H1 (cell line): ENCODE data around the gene HMCES. TPM values are rescaled to one million over a fixed set of nuclear protein-coding genes. Genes with fewer than 3 reads are reported as not detected.

ENCODE experiments used
- CTCF ChIA-PET: fragments of 300-600 bp; sonication (Branson Sonifier 250); formaldehyde crosslinking; loops from one replicate; lab custom pipeline; 2021; ENCODE audit not compliant: partially characterized antibody; lab: Charles Lee
- POLR2A ChIA-PET: fragments of 300-600 bp; sonication (Branson Sonifier 250); formaldehyde crosslinking; loops from one replicate; lab custom pipeline; 2021; ENCODE audit warnings: inconsistent platforms; ENCODE audit not compliant: partially characterized antibody; lab: Charles Lee
- DNase-seq, 2 experiments: peaks; one replicate each; pipeline versions ENCODE4 v3.0.0 to v3.0.0-alpha.2; 2010 to 2022; ENCODE audit warnings: low spot score in 2 of 2, low read depth in 1 of 2, mixed read lengths in 1 of 2
- FAIRE-seq: peaks from 2 replicates; lab custom pipeline; 2011; peaks lifted over from hg19 to GRCh38; lab: Jason Lieb, UNC
- H2AFZ ChIP-seq: 2 replicates; pipeline ENCODE4 v1.8.1; 2012; ENCODE audit warnings: low read length, inconsistent platforms
- H2AK5ac ChIP-seq: 2 replicates; pipeline ENCODE4 v1.6.1; 2013; ENCODE audit warnings: low read depth, low read length
- H2BK120ac ChIP-seq: replicated peaks from 2 replicates; pipeline ENCODE3; 2013; ENCODE audit warnings: low read depth, low read length, inconsistent platforms
- H2BK12ac ChIP-seq: 2 replicates; pipeline ENCODE4 v1.6.1; 2013; ENCODE audit warnings: low read depth, low read length
- H2BK15ac ChIP-seq: 2 replicates; pipeline ENCODE4 v1.6.1; 2013; ENCODE audit warnings: low read length
- H2BK20ac ChIP-seq: 2 replicates; pipeline ENCODE4 v1.6.1; 2013; ENCODE audit warnings: low read length
- H2BK5ac ChIP-seq: 2 replicates; pipeline ENCODE4 v1.6.1; 2013; ENCODE audit warnings: low read depth, low read length
- H3K14ac ChIP-seq: 2 replicates; pipeline ENCODE4 v1.6.1; 2013; ENCODE audit warnings: inconsistent platforms; ENCODE audit not compliant: insufficient read length
- H3K18ac ChIP-seq: 2 replicates; pipeline ENCODE4 v1.6.1; 2013; ENCODE audit warnings: low read length; ENCODE audit errors: extremely low read depth
- H3K23ac ChIP-seq: 2 replicates; pipeline ENCODE4 v1.6.1; 2013; ENCODE audit warnings: inconsistent platforms; ENCODE audit not compliant: insufficient read length
- H3K23me2 ChIP-seq: 2 replicates; pipeline ENCODE4 v1.6.1; 2013; ENCODE audit warnings: low read depth, low read length
- H3K27ac ChIP-seq: 2 replicates; pipeline ENCODE4 v1.6.1; 2011; ENCODE audit warnings: low read depth, low read length, inconsistent platforms
- H3K27me3 ChIP-seq, 4 experiments: replicated peaks in 1 of 4; 1 replicate in 1 of 4; 2 replicates in 3 of 4; pipeline versions ENCODE4 v1.6.1 to v1.8.1; 2011 to 2013; ENCODE audit warnings: low read length in 3 of 4, mild to moderate bottlenecking in 3 of 4, inconsistent platforms in 2 of 4, mixed read lengths in 2 of 4, moderate library complexity in 1 of 4; ENCODE audit not compliant: control insufficient read depth in 3 of 4, insufficient read depth in 3 of 4; ENCODE audit errors: extremely low read depth in 1 of 4
- H3K36me3 ChIP-seq, 4 experiments: 2 replicates each; pipeline versions ENCODE4 v1.6.1 to v1.8.1; 2011 to 2013; ENCODE audit warnings: mild to moderate bottlenecking in 4 of 4, low read length in 3 of 4, moderate library complexity in 2 of 4, control low read depth in 1 of 4, inconsistent platforms in 1 of 4; ENCODE audit not compliant: insufficient read depth in 4 of 4, control insufficient read depth in 2 of 4
- H3K4ac ChIP-seq: replicated peaks from 2 replicates; pipeline ENCODE3; 2013; ENCODE audit warnings: low read length, low read depth, mixed read lengths, inconsistent platforms; ENCODE audit not compliant: insufficient read length
- H3K4me1 ChIP-seq, 4 experiments: replicated peaks in 1 of 4; 1 replicate in 1 of 4; 2 replicates in 3 of 4; pipeline versions ENCODE4 v1.6.1 to v1.8.1; 2011 to 2013; ENCODE audit warnings: low read length in 3 of 4, inconsistent platforms in 2 of 4, mixed read lengths in 1 of 4; ENCODE audit not compliant: insufficient read depth in 4 of 4, control insufficient read depth in 3 of 4
- H3K4me2 ChIP-seq, 2 experiments: 2 replicates each; pipeline versions ENCODE4 v1.6.1 to v1.8.1; 2011 to 2013; ENCODE audit warnings: low read depth in 2 of 2, low read length in 2 of 2, control low read depth in 1 of 2, inconsistent platforms in 1 of 2, mild to moderate bottlenecking in 1 of 2; ENCODE audit not compliant: insufficient read depth in 1 of 2
- H3K4me3 ChIP-seq, 4 experiments: fragments of 200-600, 300-600 bp in 1 of 4; sonication (generic), shearing (Covaris generic), sonication (Bioruptor Twin) in 1 of 4; 2 replicates each; pipeline versions ENCODE4 v1.5.1 to v1.8.1; 2011 to 2016; ENCODE audit warnings: low read length in 4 of 4, low read depth in 3 of 4, control low read depth in 2 of 4, inconsistent platforms in 2 of 4, mild to moderate bottlenecking in 2 of 4, mixed read lengths in 1 of 4, moderate library complexity in 1 of 4; ENCODE audit not compliant: insufficient read depth in 2 of 4; ENCODE audit errors: extremely low read depth in 1 of 4
- H3K56ac ChIP-seq: replicated peaks from 2 replicates; pipeline ENCODE3; 2013; ENCODE audit warnings: low read depth, mild to moderate bottlenecking, mixed read lengths, low read length, inconsistent platforms; ENCODE audit not compliant: insufficient read length
- H3K79me1 ChIP-seq: 2 replicates; pipeline ENCODE4 v1.6.1; 2013; ENCODE audit warnings: low read depth, low read length, control low read depth
- H3K79me2 ChIP-seq, 2 experiments: 2 replicates each; pipeline versions ENCODE4 v1.6.1 to v1.8.1; 2012 to 2013; ENCODE audit warnings: low read length in 2 of 2, mild to moderate bottlenecking in 2 of 2, inconsistent platforms in 1 of 2; ENCODE audit not compliant: insufficient read depth in 2 of 2, control insufficient read depth in 1 of 2
- H3K9ac ChIP-seq, 4 experiments: replicated peaks in 1 of 4; 1 replicate in 1 of 4; 2 replicates in 3 of 4; pipeline versions ENCODE4 v1.6.1 to v1.8.1; 2011 to 2013; ENCODE audit warnings: low read depth in 3 of 4, low read length in 3 of 4, control low read depth in 2 of 4, mild to moderate bottlenecking in 2 of 4, moderate library complexity in 2 of 4, inconsistent platforms in 1 of 4; ENCODE audit errors: extremely low read depth in 1 of 4
- H3K9me3 ChIP-seq, 2 experiments: 2 replicates each; pipeline versions ENCODE4 v1.6.1 to v1.8.1; 2012 to 2013; ENCODE audit warnings: mild to moderate bottlenecking in 2 of 2, moderate library complexity in 2 of 2, control low read depth in 1 of 2, inconsistent platforms in 1 of 2, low read depth in 1 of 2, low read length in 1 of 2, mixed read lengths in 1 of 2; ENCODE audit not compliant: insufficient read depth in 2 of 2
- H4K20me1 ChIP-seq, 2 experiments: replicated peaks in 1 of 2; 2 replicates each; pipeline versions ENCODE3 to v1.8.1; 2011 to 2013; ENCODE audit warnings: inconsistent platforms in 2 of 2, low read length in 2 of 2, mild to moderate bottlenecking in 1 of 2; ENCODE audit not compliant: insufficient read depth in 2 of 2, control insufficient read depth in 1 of 2
- H4K5ac ChIP-seq: 2 replicates; pipeline ENCODE4 v1.6.1; 2013; ENCODE audit warnings: low read length, low read depth, mixed read lengths, inconsistent platforms; ENCODE audit not compliant: insufficient read length
- H4K8ac ChIP-seq: 2 replicates; pipeline ENCODE4 v1.8.0; 2013; ENCODE audit warnings: mild to moderate bottlenecking, moderate library complexity, low read length, inconsistent platforms; ENCODE audit not compliant: insufficient read depth; ENCODE audit errors: extremely low read depth
- H4K91ac ChIP-seq: replicated peaks from 2 replicates; pipeline ENCODE3; 2013; ENCODE audit warnings: low read length, mixed read lengths, inconsistent platforms; ENCODE audit not compliant: insufficient read length
- CEBPB ChIP-seq: IDR thresholded peaks from 2 replicates; pipeline ENCODE4 v1.6.1; 2012; ENCODE audit warnings: low read depth, low read length
- NANOG ChIP-seq: IDR thresholded peaks from 2 replicates; pipeline ENCODE4 v1.6.1; 2011; ENCODE audit warnings: low read length, low read depth, mild to moderate bottlenecking, inconsistent platforms; ENCODE audit not compliant: insufficient read depth, poor library complexity, severe bottlenecking
- NRF1 ChIP-seq: IDR thresholded peaks from 2 replicates; pipeline ENCODE4 v1.6.1; 2011; ENCODE audit warnings: mild to moderate bottlenecking, low read depth, low read length, improper control_type of control experiment
- RXRA ChIP-seq: IDR thresholded peaks from 2 replicates; pipeline ENCODE4 v1.6.1; 2011; ENCODE audit warnings: low read depth, mild to moderate bottlenecking, low read length, moderate library complexity; ENCODE audit not compliant: insufficient read depth
- SP4 ChIP-seq: IDR thresholded peaks from 2 replicates; pipeline ENCODE4 v1.6.1; 2012; ENCODE audit warnings: low read length, inconsistent platforms
- TAF7 ChIP-seq: optimal IDR thresholded peaks from 2 replicates; pipeline ENCODE3; 2011; ENCODE audit warnings: low read depth, mild to moderate bottlenecking, inconsistent platforms, low read length, moderate library complexity, borderline replicate concordance
- TCF12 ChIP-seq: IDR thresholded peaks from 2 replicates; pipeline ENCODE4 v1.6.1; 2011; ENCODE audit warnings: low read depth, mild to moderate bottlenecking, low read length
- WGBS, 2 experiments: shearing (Covaris generic) in 1 of 2; methylation state at CpG; one replicate each; pipeline versions ENCODE4 v1.1.6 to v1.1.7; 2013 to 2015; ENCODE audit warnings: low lambda C conversion rate in 2 of 2, mixed read lengths in 2 of 2, inconsistent platforms in 1 of 2, low coverage in 1 of 2, missing lambda C conversion rate in 1 of 2; ENCODE audit not compliant: insufficient replicate concordance in 2 of 2, insufficient coverage in 1 of 2, insufficient read length in 1 of 2; ENCODE audit errors: extremely low coverage in 1 of 2, missing lambda C conversion rate in 1 of 2; 5-methylcytosine and 5-hydroxymethylcytosine counted together
- polyA plus RNA-seq, 7 experiments: library from polyadenylated mRNA; depleted of rRNA in 3 of 7; stranded (reverse) in 5 of 7; unstranded in 2 of 7; fragments of >200 nt in 5 of 7; fragments of 200-250 nt in 2 of 7; gene quantifications; 1 replicate in 5 of 7; 2 replicates in 1 of 7; 4 replicates in 1 of 7; pipeline versions ENCODE4 v1.2.1 to v1.2.3, GENCODE V29; 2011 to 2013; ENCODE audit warnings: missing spikeins in 2 of 7, mixed read lengths in 2 of 7
- total RNA-seq: library from RNA; stranded (reverse); fragmentation: NEBNext Ultra II Directional; extraction: Animal tissue kit (Norgen Biotek cat#: 25700); gene quantifications from 2 replicates; pipeline ENCODE4 v1.2.1, GENCODE V29; 2021
- TF ChIP-seq, protein P1 (sequence below), 3 experiments: IDR thresholded peaks; 1 replicate in 2 of 3; 2 replicates in 1 of 3; pipeline versions ENCODE4 v1.5.1 to v1.6.1; 2011; ENCODE audit warnings: low read length in 3 of 3, mild to moderate bottlenecking in 3 of 3, inconsistent platforms in 2 of 3, low read depth in 1 of 3, moderate library complexity in 1 of 3; ENCODE audit not compliant: insufficient read depth in 1 of 3; ENCODE audit errors: control extremely low read depth in 1 of 3

The HMCES gene
- total and polyA plus RNA-seq, 2 of the 8 experiments (the other 6 are each of a cell fraction or from before 2014, with no cell fraction given): 27.6 to 49.5 TPM

DNA sequence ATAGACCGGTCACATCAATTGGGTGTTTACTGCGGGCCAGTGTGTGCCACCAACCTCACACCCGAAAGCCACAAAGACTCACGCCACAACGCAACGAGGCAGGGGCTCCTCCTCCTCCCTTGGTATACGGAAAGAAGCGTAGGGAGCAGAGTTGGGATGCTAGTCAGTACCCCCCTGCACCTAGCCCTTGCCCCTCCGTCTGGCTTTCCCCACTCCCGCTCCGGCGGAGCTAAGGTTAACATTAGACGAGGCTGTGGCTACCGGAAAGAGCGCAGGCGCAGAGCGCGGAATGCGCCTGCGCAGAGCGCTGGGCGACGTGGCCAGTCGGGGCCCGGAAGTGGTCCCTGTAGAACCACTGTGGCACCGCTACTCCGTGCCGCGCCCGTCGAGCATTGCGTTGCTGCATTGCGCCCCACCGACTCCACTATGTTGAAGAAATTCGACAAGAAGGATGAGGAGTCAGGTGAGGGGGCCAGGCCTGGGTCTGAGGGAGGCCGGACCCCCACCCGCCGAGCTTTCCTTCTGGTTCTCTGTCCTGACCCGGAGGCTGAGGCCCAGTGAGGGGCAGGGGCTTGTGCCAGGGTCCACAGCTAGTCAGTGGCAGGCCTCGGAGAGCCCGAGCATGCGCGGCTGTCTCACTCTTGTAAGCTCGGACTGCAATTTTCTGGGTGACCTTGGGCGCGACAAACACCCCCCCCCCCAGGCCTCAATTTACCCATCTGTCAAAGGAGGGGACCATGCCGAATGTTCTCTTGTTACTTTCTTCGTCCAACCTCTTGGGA, 29.2 kb upstream of the HMCES start, which contains the start of gene COPG1:
TSS of gene COPG1 (plus strand) at position 323 of the 782 bp plus-strand sequence. CDS start at position 427, 104 bp downstream.
- H3K14ac ChIP-seq: no peak within 1 kb of the TSS
- peak within 1 kb of the TSS; percentile 80 to 84 for H3K4me2 ChIP-seq
- H3K18ac ChIP-seq: peak within 1 kb of the TSS; percentile 99
- DNase-seq: peak; percentile 73 to 90
- H2BK5ac ChIP-seq: peak within 1 kb of the TSS; percentile 96
- H2AK5ac ChIP-seq: no peak within 1 kb of the TSS; the same call in 1 of the 2 replicates
- H3K27ac ChIP-seq: peak within 1 kb of the TSS; percentile 66
- no peak within 1 kb of the TSS for H2BK120ac ChIP-seq
- H3K4ac ChIP-seq: peak within 1 kb of the TSS; percentile 39
- peaks cover 5% of the 10 kb centered on the region; the same call in 1 of the 2 replicates for H3K79me1 ChIP-seq
- no peaks in the 10 kb centered on the region for H3K27me3 ChIP-seq
- no peak within 1 kb of the TSS for H2BK15ac ChIP-seq
- H3K9me3 ChIP-seq: no peaks in the 10 kb centered on the region
- WGBS, 2 experiments: 3% methylated on average over 43 of the region's 48 CpGs; no CpG with 5 or more reads in 1 of the 2 experiments
- H3K23ac ChIP-seq: no peak within 1 kb of the TSS
- peak within 1 kb of the TSS; percentile 57 for H3K56ac ChIP-seq
- peaks cover 0 to 5% of the 10 kb centered on the region in 2 experiments for H4K20me1 ChIP-seq
- ChIA-PET CTCF (interaction anchor here (0.6 to 2.6 kb wide), 7 partner anchors 21 to 280 kb away, joined by 3 to 10 read pairs (median 3); partner anchors contain the start of gene HMCES), POLR2A (interaction anchor here (0.7 to 2.6 kb wide), 18 partner anchors 10 to 518 kb away, joined by 3 to 17 read pairs (median 5); partner anchors contain the start of gene RAB43)
- H3K79me2 ChIP-seq: peaks cover 0 to 12% of the 10 kb centered on the region in 2 experiments; a peak in 3 of 4 replicates
- H3K23me2 ChIP-seq: peaks cover 10% of the 10 kb centered on the region
- FAIRE-seq: no peak
- H3K9ac ChIP-seq: peak within 1 kb of the TSS; percentile 68 to 96 (median 82)
- peak within 1 kb of the TSS; percentile 95 for H2AFZ ChIP-seq
- no peak within 1 kb of the TSS for H2BK20ac ChIP-seq
- H3K36me3 ChIP-seq: peaks cover 7 to 23% (median 13%) of the 10 kb centered on the region in 4 experiments
- peak within 1 kb of the TSS; percentile 87; the same call in 1 of the 2 replicates for H4K8ac ChIP-seq
- peak within 1 kb of the TSS; percentile 44 for H2BK12ac ChIP-seq
- H4K91ac ChIP-seq: peak within 1 kb of the TSS; percentile 69
- H3K4me1 ChIP-seq: peaks cover 0 to 6% (median 1%) of the 10 kb centered on the region in 4 experiments; a peak in 4 of 7 replicates
- H4K5ac ChIP-seq: peak within 1 kb of the TSS; percentile 98
- H3K4me3 ChIP-seq: peak within 1 kb of the TSS; percentile 75 to 93 (median 87)
- TF ChIP-seq TCF12 (no peak), TAF7 (peak; percentile 64), RXRA (no peak), SP4 (no peak), NRF1 (peak; percentile 88), CEBPB (no peak), NANOG (no peak)
- TF ChIP-seq, protein P1, sequence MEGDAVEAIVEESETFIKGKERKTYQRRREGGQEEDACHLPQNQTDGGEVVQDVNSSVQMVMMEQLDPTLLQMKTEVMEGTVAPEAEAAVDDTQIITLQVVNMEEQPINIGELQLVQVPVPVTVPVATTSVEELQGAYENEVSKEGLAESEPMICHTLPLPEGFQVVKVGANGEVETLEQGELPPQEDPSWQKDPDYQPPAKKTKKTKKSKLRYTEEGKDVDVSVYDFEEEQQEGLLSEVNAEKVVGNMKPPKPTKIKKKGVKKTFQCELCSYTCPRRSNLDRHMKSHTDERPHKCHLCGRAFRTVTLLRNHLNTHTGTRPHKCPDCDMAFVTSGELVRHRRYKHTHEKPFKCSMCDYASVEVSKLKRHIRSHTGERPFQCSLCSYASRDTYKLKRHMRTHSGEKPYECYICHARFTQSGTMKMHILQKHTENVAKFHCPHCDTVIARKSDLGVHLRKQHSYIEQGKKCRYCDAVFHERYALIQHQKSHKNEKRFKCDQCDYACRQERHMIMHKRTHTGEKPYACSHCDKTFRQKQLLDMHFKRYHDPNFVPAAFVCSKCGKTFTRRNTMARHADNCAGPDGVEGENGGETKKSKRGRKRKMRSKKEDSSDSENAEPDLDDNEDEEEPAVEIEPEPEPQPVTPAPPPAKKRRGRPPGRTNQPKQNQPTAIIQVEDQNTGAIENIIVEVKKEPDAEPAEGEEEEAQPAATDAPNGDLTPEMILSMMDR (IDR thresholded peaks at IDR 0.05; ENCODE audit: control extremely low read depth in 1 of 3, insufficient read depth in 1 of 3, low read depth in 1 of 3, low read length in 3 of 3): peak in 1 of 3 experiments; percentile 7; a peak in 1 of 4 replicates
